HCT116 (cell line): ENCODE results near the gene FOXN3. TPM values are rescaled to one million over a fixed set of nuclear protein-coding genes. Genes with fewer than 3 reads are reported as not detected.

ENCODE experiments used
- ATAC-seq: fragments of 200-7000 bp; cut with Tn5 transposase; 2 replicates; pipeline ENCODE4 v1.9.1; 2020; ENCODE audit warnings: mild to moderate bottlenecking, moderate library complexity
- BruUV-seq: library from RNA; stranded (reverse); fragments of 400-500 nt; replicated peaks from 2 replicates; lab custom pipeline; 2021; lab: Mats Ljungman, UMichigan
- CTCF ChIA-PET: fragments of 300-600 bp; sonication (Branson Sonifier 250); formaldehyde crosslinking; loops from one replicate; lab custom pipeline; 2021; ENCODE audit warnings: antibody characterized with exemption; lab: Charles Lee
- POLR2A ChIA-PET: fragments of 300-600, 350-600 bp; sonication (Branson Sonifier 250); formaldehyde crosslinking; loops from one replicate; lab custom pipeline; 2021; ENCODE audit warnings: antibody characterized with exemption; lab: Charles Lee
- RAD21 ChIA-PET, 2 experiments: fragments of 300-600 bp; sonication (Branson Sonifier 250); formaldehyde crosslinking; loops; one replicate each; lab custom pipeline; 2023; ENCODE audit warnings: low total read pairs in 2 of 2; ENCODE audit not compliant: uncharacterized antibody in 2 of 2, unreplicated experiment in 2 of 2, low non-redundant PET in 1 of 2; lab: Charles Lee
- DNase-seq: peaks from one replicate; pipeline ENCODE4 v3.0.0-alpha.2; 2010; ENCODE audit warnings: low read depth, low spot score
- H2AFZ ChIP-seq: fragments of 200-600 bp; shearing (Covaris generic), sonication (generic); 2 replicates; pipeline ENCODE4 v1.6.1; 2017; ENCODE audit warnings: low read depth, mixed run types, mixed read lengths, antibody characterized with exemption, low read length; ENCODE audit not compliant: poor library complexity, severe bottlenecking
- H3K27ac ChIP-seq: 2 replicates; pipeline ENCODE4 v1.5.1; 2012; ENCODE audit warnings: low read depth, low read length
- H3K27me3 ChIP-seq: fragments of 200-600 bp; sonication (generic); 2 replicates; pipeline ENCODE4 v1.6.1; 2016; ENCODE audit warnings: mixed run types, low read length, mixed read lengths; ENCODE audit not compliant: insufficient read depth
- H3K36me3 ChIP-seq, 2 experiments: fragments of 200-500 bp in 1 of 2; fragments of 200-600 bp in 1 of 2; sonication (Bioruptor generic) in 1 of 2; sonication (generic) in 1 of 2; 2 replicates each; pipeline versions ENCODE4 v1.5.1 to v1.6.1; 2014 to 2016; ENCODE audit warnings: low read length in 2 of 2, inconsistent platforms in 1 of 2, mixed read lengths in 1 of 2, mixed run types in 1 of 2; ENCODE audit not compliant: insufficient read depth in 2 of 2, control insufficient read depth in 1 of 2
- H3K4me1 ChIP-seq, 2 experiments: fragments of 200-600 bp in 1 of 2; sonication (generic) in 1 of 2; 2 replicates each; pipeline versions ENCODE4 v1.5.1 to v1.6.1; 2012 to 2017; ENCODE audit warnings: low read length in 2 of 2, inconsistent platforms in 1 of 2, mild to moderate bottlenecking in 1 of 2, mixed read lengths in 1 of 2, mixed run types in 1 of 2, moderate library complexity in 1 of 2; ENCODE audit not compliant: insufficient read depth in 2 of 2, control insufficient read depth in 1 of 2
- H3K4me2 ChIP-seq: fragments of 200-600 bp; sonication (generic); 2 replicates; pipeline ENCODE4 v1.6.1; 2017; ENCODE audit warnings: mixed run types, low read length, mixed read lengths
- H3K4me3 ChIP-seq, 2 experiments: fragments of 200-600 bp in 1 of 2; sonication (generic) in 1 of 2; replicated peaks in 1 of 2; 2 replicates each; pipeline ENCODE4 v1.5.1; 2011 to 2016; ENCODE audit warnings: low read length in 2 of 2, control low read depth in 1 of 2, low read depth in 1 of 2, mild to moderate bottlenecking in 1 of 2, mixed read lengths in 1 of 2, mixed run types in 1 of 2
- H3K79me2 ChIP-seq: fragments of 200-600 bp; sonication (generic); 2 replicates; pipeline ENCODE4 v1.6.1; 2017; ENCODE audit warnings: mild to moderate bottlenecking, mixed run types, low read length, moderate library complexity, mixed read lengths; ENCODE audit not compliant: insufficient read depth
- H3K9ac ChIP-seq: fragments of 200-600 bp; sonication (generic); 2 replicates; pipeline ENCODE4 v1.6.1; 2016; ENCODE audit warnings: low read length, mixed read lengths
- H3K9me2 ChIP-seq: fragments of 200-600 bp; sonication (generic), shearing (Covaris generic); 2 replicates; pipeline ENCODE4 v1.6.1; 2017; ENCODE audit warnings: mixed run types, mild to moderate bottlenecking, moderate library complexity; ENCODE audit not compliant: insufficient read depth
- H3K9me3 ChIP-seq, 2 experiments: fragments of 200-500 bp in 1 of 2; fragments of 200-600 bp in 1 of 2; sonication (Bioruptor generic) in 1 of 2; sonication (generic) in 1 of 2; 2 replicates each; pipeline ENCODE4 v1.6.1; 2014 to 2017; ENCODE audit warnings: low read length in 2 of 2, mixed read lengths in 2 of 2, inconsistent platforms in 1 of 2, low read depth in 1 of 2, mild to moderate bottlenecking in 1 of 2, mixed run types in 1 of 2, moderate library complexity in 1 of 2; ENCODE audit not compliant: control insufficient read depth in 1 of 2, insufficient read depth in 1 of 2
- H4K20me1 ChIP-seq: fragments of 200-600 bp; sonication (generic), shearing (Covaris generic); 2 replicates; pipeline ENCODE4 v1.6.1; 2017; ENCODE audit warnings: mixed run types, mild to moderate bottlenecking, moderate library complexity; ENCODE audit not compliant: insufficient read depth
- CBX3 ChIP-seq: IDR thresholded peaks from 2 replicates; pipeline ENCODE4 v1.6.1; 2012; ENCODE audit warnings: low read depth
- EZH2 ChIP-seq: fragments of 200-600 bp; sonication (generic); IDR thresholded peaks from 2 replicates; pipeline ENCODE4 v1.6.1; 2017; ENCODE audit warnings: antibody characterized with exemption, mixed run types
- JUND ChIP-seq: IDR thresholded peaks from 2 replicates; pipeline ENCODE4 v1.6.1; 2012
- POLR2AphosphoS5 ChIP-seq: IDR thresholded peaks from 2 replicates; pipeline ENCODE4 v1.6.1; 2011; ENCODE audit warnings: mild to moderate bottlenecking, low read depth, low read length, moderate library complexity
- SRF ChIP-seq: IDR thresholded peaks from 2 replicates; pipeline ENCODE4 v1.6.1; 2012; ENCODE audit warnings: low read depth
- YY1 ChIP-seq: IDR thresholded peaks from 2 replicates; pipeline ENCODE4 v1.6.1; 2011; ENCODE audit warnings: low read length, low read depth, moderate library complexity, mild to moderate bottlenecking; ENCODE audit not compliant: insufficient replicate concordance; ENCODE audit errors: extremely low read depth
- ZNF274 ChIP-seq: fragments of 200-500 bp; sonication (Bioruptor generic); IDR thresholded peaks from 2 replicates; pipeline ENCODE4 v1.6.1; 2014; ENCODE audit warnings: mild to moderate bottlenecking, low read depth, low read length, inconsistent platforms
- intact Hi-C: fragments of 100-400 bp; cut with micrococcal nuclease; formaldehyde crosslinking; loops from 2 replicates; pipeline ENCODE4 v1.10.0; 2022
- total RNA-seq: library from RNA; stranded (reverse); gene quantifications from one replicate; pipeline ENCODE4 v1.2.1, GENCODE V29; 2021; ENCODE audit not compliant: unreplicated experiment
- TF ChIP-seq, protein P1 (sequence below): IDR thresholded peaks from 2 replicates; pipeline ENCODE4 v1.6.1; 2011; ENCODE audit warnings: mild to moderate bottlenecking, low read length, moderate library complexity; ENCODE audit not compliant: insufficient replicate concordance; ENCODE audit errors: extremely low read depth

FOXN3 gene
- total RNA-seq, 1 experiment from 2014 or later = 20.0 TPM

- ATAC-seq (no peak), DNase-seq (no peak)
- no peaks in the 10 kb centered on the region for H3K9me2 ChIP-seq
- POLR2A ChIA-PET = no interaction called here
- H3K36me3 ChIP-seq = no peaks in the 10 kb centered on the region
- H3K9ac ChIP-seq = no peak overlapping the region
- H3K27me3 ChIP-seq = no peaks in the 10 kb centered on the region
- intact Hi-C loops = no loop called here
- BruUV-seq = no TSS peak
- no peak overlapping the region for H3K4me2 ChIP-seq
- RAD21 ChIA-PET = no interaction called here
- H3K4me3 ChIP-seq = no peak overlapping the region
- no peaks in the 10 kb centered on the region for H3K9me3 ChIP-seq
- no peaks in the 10 kb centered on the region for H4K20me1 ChIP-seq
- H2AFZ ChIP-seq = no peak overlapping the region
- TF ChIP-seq JUND (no peak), EZH2 (no peak), YY1 (no peak)
- TF ChIP-seq, protein P1, sequence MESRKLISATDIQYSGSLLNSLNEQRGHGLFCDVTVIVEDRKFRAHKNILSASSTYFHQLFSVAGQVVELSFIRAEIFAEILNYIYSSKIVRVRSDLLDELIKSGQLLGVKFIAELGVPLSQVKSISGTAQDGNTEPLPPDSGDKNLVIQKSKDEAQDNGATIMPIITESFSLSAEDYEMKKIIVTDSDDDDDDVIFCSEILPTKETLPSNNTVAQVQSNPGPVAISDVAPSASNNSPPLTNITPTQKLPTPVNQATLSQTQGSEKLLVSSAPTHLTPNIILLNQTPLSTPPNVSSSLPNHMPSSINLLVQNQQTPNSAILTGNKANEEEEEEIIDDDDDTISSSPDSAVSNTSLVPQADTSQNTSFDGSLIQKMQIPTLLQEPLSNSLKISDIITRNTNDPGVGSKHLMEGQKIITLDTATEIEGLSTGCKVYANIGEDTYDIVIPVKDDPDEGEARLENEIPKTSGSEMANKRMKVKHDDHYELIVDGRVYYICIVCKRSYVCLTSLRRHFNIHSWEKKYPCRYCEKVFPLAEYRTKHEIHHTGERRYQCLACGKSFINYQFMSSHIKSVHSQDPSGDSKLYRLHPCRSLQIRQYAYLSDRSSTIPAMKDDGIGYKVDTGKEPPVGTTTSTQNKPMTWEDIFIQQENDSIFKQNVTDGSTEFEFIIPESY = no peak
- TF ChIP-seq, all 23 proteins: peak for 0
- CTCF ChIA-PET = no interaction called here
- H3K4me1 ChIP-seq = no peaks in the 10 kb centered on the region
- H3K79me2 ChIP-seq = no peaks in the 10 kb centered on the region
- no peak overlapping the region for H3K27ac ChIP-seq
These were observed 27.6 kb upstream of the FOXN3 start for GRCh38 chr14:89444516-89445125.

DNA sequence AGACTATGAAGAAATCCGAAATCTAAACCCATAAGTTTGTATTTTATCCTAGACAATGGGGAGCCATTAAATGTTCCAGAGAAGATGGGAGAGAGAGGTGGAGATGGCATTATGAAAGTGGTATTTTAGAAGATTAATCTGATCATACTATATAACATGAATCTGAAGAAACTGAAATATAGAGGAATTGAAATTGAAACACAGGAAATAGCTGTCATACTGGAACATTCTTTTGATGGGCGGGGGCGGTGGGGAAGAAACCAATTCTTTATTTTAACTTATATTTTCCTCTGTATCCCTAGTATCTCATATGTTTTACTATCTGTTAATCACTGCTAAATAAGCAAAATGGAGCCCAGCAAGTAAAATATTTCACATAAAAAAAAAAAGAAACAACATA lies 27.0 kb upstream of the FOXN3 start:
- TF ChIP-seq POLR2AphosphoS5 = no peak
- TF ChIP-seq SRF = no peak
- no peak for TF ChIP-seq CBX3
- TF ChIP-seq ZNF274 = no peak
- intact Hi-C loops = no loop called here
- no peak for ATAC-seq
- Histone ChIP-seq H3K4me2 (no peak overlapping the region), H2AFZ (no peak overlapping the region), H3K9ac (no peak overlapping the region), H3K36me3 (no peaks in the 10 kb centered on the region), H4K20me1 (no peaks in the 10 kb centered on the region), H3K9me3 (no peaks in the 10 kb centered on the region), H3K27ac (no peak overlapping the region), H3K27me3 (no peaks in the 10 kb centered on the region), H3K4me3 (no peak overlapping the region), H3K9me2 (no peaks in the 10 kb centered on the region), H3K79me2 (no peaks in the 10 kb centered on the region), H3K4me1 (no peaks in the 10 kb centered on the region)
- BruUV-seq = no TSS peak
- ChIA-PET POLR2A (no interaction called here), CTCF (no interaction called here), RAD21 (no interaction called here)
- no peak for DNase-seq
